Measurements from ENCODE around the gene ABCB8. TPM values are rescaled to one million over a fixed set of nuclear protein-coding genes. Genes with fewer than 3 reads are reported as not detected.

The ABCB8 gene
- total RNA-seq, 1 donor from 2014 or later, result 26.4 TPM

Other genes starting within 250 kb of the ABCB8 start
- not detected in 2 replicates for gene TMEM176B, start 228.1 kb upstream of the ABCB8 start, total RNA-seq
- not detected in 2 replicates for gene TMEM176A, start 227.7 kb upstream of the ABCB8 start, total RNA-seq
- not detected in 2 replicates for gene AOC1, start 175.9 kb upstream of the ABCB8 start, total RNA-seq
- gene KCNH2, start 50.1 kb upstream of the ABCB8 start, total RNA-seq, result 0.07 TPM in 1 of 2 replicates, not detected in the other
- gene NOS3, start 37.4 kb upstream of the ABCB8 start, total RNA-seq, result 58.3 and 67.0 TPM in 2 replicates
- gene ATG9B, start 4.0 kb upstream of the ABCB8 start, total RNA-seq, result under 0.01 TPM in 1 of 2 replicates, not detected in the other
- gene ASIC3, start 20.1 kb downstream of the ABCB8 start, total RNA-seq, result 0.07 TPM in 2 replicates
- 18.2 and 19.1 TPM in 2 replicates for gene CDK5, start 29.4 kb downstream of the ABCB8 start, total RNA-seq
- 64.6 and 79.7 TPM in 2 replicates for gene SLC4A2, start 31.1 kb downstream of the ABCB8 start, total RNA-seq
- gene FASTK, start 52.4 kb downstream of the ABCB8 start, total RNA-seq, result 67.0 and 75.0 TPM in 2 replicates
- 18.0 and 19.6 TPM in 2 replicates for gene TMUB1, start 55.0 kb downstream of the ABCB8 start, total RNA-seq
- 52.1 and 61.4 TPM in 2 replicates for gene AGAP3, start 58.0 kb downstream of the ABCB8 start, total RNA-seq
- gene GBX1, start 139.2 kb downstream of the ABCB8 start, total RNA-seq, result not detected in 2 replicates
- gene ASB10, start 158.8 kb downstream of the ABCB8 start, total RNA-seq, result not detected in 2 replicates
- not detected in 2 replicates for gene H2BK1, start 182.0 kb downstream of the ABCB8 start, total RNA-seq
- 78.8 and 91.2 TPM in 2 replicates for gene ABCF2, start 198.8 kb downstream of the ABCB8 start, total RNA-seq
- gene CHPF2, start 204.0 kb downstream of the ABCB8 start, total RNA-seq, result 57.7 and 71.3 TPM in 2 replicates
- gene SMARCD3, start 220.2 kb downstream of the ABCB8 start, total RNA-seq, result 3.8 and 6.7 TPM in 2 replicates

Data from pulmonary artery endothelial cell (primary cell).